Measurements from ENCODE around the gene IGF2R.

DNA sequence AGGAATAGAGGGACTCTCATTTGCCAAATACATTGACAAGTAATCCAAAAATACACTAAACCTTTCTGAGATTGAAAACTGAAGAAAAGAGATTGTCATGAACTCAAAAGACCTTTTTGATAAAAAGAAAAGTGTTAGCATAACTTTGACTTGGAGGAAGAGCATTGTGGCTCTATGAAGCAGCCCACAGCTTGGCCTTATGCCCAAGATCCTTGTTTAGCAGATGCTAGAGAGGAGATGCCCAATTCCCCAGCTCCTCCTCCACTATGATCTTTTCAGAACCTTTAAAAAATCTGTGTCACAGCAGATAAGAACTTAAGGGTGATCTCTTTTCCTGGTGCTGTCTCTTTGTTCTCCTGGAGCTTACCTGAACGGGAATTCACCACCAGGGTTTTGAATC lies 35.8 kb upstream of the IGF2R start:
- no peak for TF ChIP-seq POLR2A (IDR thresholded peaks at IDR 0.05)
- TF ChIP-seq, protein P1, sequence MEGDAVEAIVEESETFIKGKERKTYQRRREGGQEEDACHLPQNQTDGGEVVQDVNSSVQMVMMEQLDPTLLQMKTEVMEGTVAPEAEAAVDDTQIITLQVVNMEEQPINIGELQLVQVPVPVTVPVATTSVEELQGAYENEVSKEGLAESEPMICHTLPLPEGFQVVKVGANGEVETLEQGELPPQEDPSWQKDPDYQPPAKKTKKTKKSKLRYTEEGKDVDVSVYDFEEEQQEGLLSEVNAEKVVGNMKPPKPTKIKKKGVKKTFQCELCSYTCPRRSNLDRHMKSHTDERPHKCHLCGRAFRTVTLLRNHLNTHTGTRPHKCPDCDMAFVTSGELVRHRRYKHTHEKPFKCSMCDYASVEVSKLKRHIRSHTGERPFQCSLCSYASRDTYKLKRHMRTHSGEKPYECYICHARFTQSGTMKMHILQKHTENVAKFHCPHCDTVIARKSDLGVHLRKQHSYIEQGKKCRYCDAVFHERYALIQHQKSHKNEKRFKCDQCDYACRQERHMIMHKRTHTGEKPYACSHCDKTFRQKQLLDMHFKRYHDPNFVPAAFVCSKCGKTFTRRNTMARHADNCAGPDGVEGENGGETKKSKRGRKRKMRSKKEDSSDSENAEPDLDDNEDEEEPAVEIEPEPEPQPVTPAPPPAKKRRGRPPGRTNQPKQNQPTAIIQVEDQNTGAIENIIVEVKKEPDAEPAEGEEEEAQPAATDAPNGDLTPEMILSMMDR (IDR thresholded peaks at IDR 0.05), result no peak
- TF ChIP-seq EP300 (IDR thresholded peaks at IDR 0.05), result no peak
